HUES64 (cell line): ENCODE measurements around the gene CLIP1.
"Not testable (repeated sequence)": the region's sequence is repeated elsewhere in the genome, so short reads cannot be mapped to it uniquely, and the experiment has no call there.

Experiments used
- H3K27ac ChIP-seq: 2 replicates; pipeline ENCODE4 v1.7.0; 2013; ENCODE audit warnings: low read depth, low read length, inconsistent platforms
- H3K27me3 ChIP-seq: 2 replicates; pipeline ENCODE4 v1.6.1; 2013; ENCODE audit warnings: mild to moderate bottlenecking, low read length; ENCODE audit not compliant: insufficient read depth
- H3K36me3 ChIP-seq: 2 replicates; pipeline ENCODE4 v1.6.1; 2013; ENCODE audit warnings: mild to moderate bottlenecking, low read length; ENCODE audit not compliant: insufficient read depth
- H3K4me1 ChIP-seq: 2 replicates; pipeline ENCODE4 v1.6.1; 2013; ENCODE audit warnings: mild to moderate bottlenecking, low read length, moderate library complexity; ENCODE audit not compliant: insufficient read depth
- H3K4me3 ChIP-seq: 2 replicates; pipeline ENCODE4 v1.5.1; 2013; ENCODE audit warnings: mild to moderate bottlenecking, low read length, moderate library complexity
- H3K9ac ChIP-seq: 2 replicates; pipeline ENCODE4 v1.6.1; 2013; ENCODE audit warnings: mild to moderate bottlenecking, low read depth, low read length
- H3K9me3 ChIP-seq: 2 replicates; pipeline ENCODE4 v1.6.1; 2013; ENCODE audit warnings: low read depth, low read length; ENCODE audit not compliant: insufficient read depth
- WGBS: fragments of 150-250, 120-280 bp; methylation state at CpG from one replicate; pipeline ENCODE4 v1.1.7; 2013; ENCODE audit warnings: missing lambda C conversion rate; 5-methylcytosine and 5-hydroxymethylcytosine counted together

The CLIP1 gene

GRCh38 chr12:122366685-122367475 is 55.6 kb downstream of the CLIP1 start:
- peak overlapping the region; percentile 59 for H3K9ac ChIP-seq
- 72% methylated on average over 3 of the region's 3 CpGs for WGBS
- peak overlapping the region; percentile 89 for H3K27ac ChIP-seq
- peaks cover 12% of the 10 kb centered on the region; the same call in 1 of the 2 replicates for H3K36me3 ChIP-seq
- no peaks in the 10 kb centered on the region for H3K27me3 ChIP-seq
- no peaks in the 10 kb centered on the region for H3K9me3 ChIP-seq
- peaks cover 14% of the 10 kb centered on the region for H3K4me1 ChIP-seq
- no peak overlapping the region for H3K4me3 ChIP-seq

GRCh38 chr12:122365226-122365625 is 57.2 kb downstream of the CLIP1 start:
- 94% methylated on average over 5 of the region's 5 CpGs for WGBS
- Histone ChIP-seq H3K36me3 (peaks cover 18% of the 10 kb centered on the region), H3K4me1 (peaks cover 14% of the 10 kb centered on the region)
- not testable (repeated sequence) for H3K27ac ChIP-seq, H3K9ac ChIP-seq, H3K9me3 ChIP-seq, H3K27me3 ChIP-seq, H3K4me3 ChIP-seq

- Histone ChIP-seq H3K4me1 (peaks cover 14% of the 10 kb centered on the region), H3K9me3 (no peaks in the 10 kb centered on the region), H3K4me3 (no peak overlapping the region), H3K9ac (no peak overlapping the region), H3K27me3 (no peaks in the 10 kb centered on the region), H3K27ac (no peak overlapping the region), H3K36me3 (peaks cover 20% of the 10 kb centered on the region)
- 97% methylated on average over 9 of the region's 9 CpGs for WGBS
Observed at GRCh38 chr12:122363782-122364181, 58.7 kb downstream of the CLIP1 start.

GRCh38 chr12:122362755-122363154 is 59.7 kb downstream of the CLIP1 start:
- no peak overlapping the region for H3K27ac ChIP-seq
- H3K27me3 ChIP-seq, result no peaks in the 10 kb centered on the region
- H3K4me3 ChIP-seq, result no peak overlapping the region
- no peaks in the 10 kb centered on the region for H3K9me3 ChIP-seq
- peaks cover 10% of the 10 kb centered on the region for H3K4me1 ChIP-seq
- no peak overlapping the region for H3K9ac ChIP-seq
- H3K36me3 ChIP-seq, result peaks cover 20% of the 10 kb centered on the region
- 100% methylated on average over 1 of the region's 1 CpG for WGBS

GRCh38 chr12:122358403-122358802 is 64.1 kb downstream of the CLIP1 start:
- not testable (repeated sequence) for H3K9ac ChIP-seq, H3K27ac ChIP-seq, H3K9me3 ChIP-seq, H3K4me1 ChIP-seq, H3K27me3 ChIP-seq, H3K4me3 ChIP-seq
- H3K36me3 ChIP-seq, result peaks cover 36% of the 10 kb centered on the region
- 97% methylated on average over 1 of the region's 2 CpGs for WGBS

- H3K4me3 ChIP-seq, H3K4me1 ChIP-seq, H3K9me3 ChIP-seq, H3K27me3 ChIP-seq, H3K9ac ChIP-seq, H3K27ac ChIP-seq: not testable (repeated sequence)
- WGBS, result 95% methylated on average over 21 of the region's 32 CpGs
- peaks cover 38% of the 10 kb centered on the region for H3K36me3 ChIP-seq
Observed at GRCh38 chr12:122357536-122357935, 64.9 kb downstream of the CLIP1 start.

- H3K4me3 ChIP-seq, H3K4me1 ChIP-seq, H3K9ac ChIP-seq, H3K27me3 ChIP-seq, H3K9me3 ChIP-seq, H3K27ac ChIP-seq: not testable (repeated sequence)
- 95% methylated on average over 27 of the region's 27 CpGs for WGBS
- peaks cover 44% of the 10 kb centered on the region for H3K36me3 ChIP-seq
Observed at GRCh38 chr12:122356991-122357390, 65.5 kb downstream of the CLIP1 start.

- Histone ChIP-seq H3K4me1 (no peaks in the 10 kb centered on the region), H3K9me3 (no peaks in the 10 kb centered on the region), H3K4me3 (no peak overlapping the region), H3K27me3 (no peaks in the 10 kb centered on the region), H3K36me3 (peaks cover 46% of the 10 kb centered on the region), H3K27ac (no peak overlapping the region), H3K9ac (no peak overlapping the region)
- 60% methylated on average over 3 of the region's 3 CpGs for WGBS
Observed at GRCh38 chr12:122356192-122356635, 66.3 kb downstream of the CLIP1 start.

- 95% methylated on average over 11 of the region's 11 CpGs for WGBS
- Histone ChIP-seq H3K9ac (no peak overlapping the region), H3K4me3 (no peak overlapping the region), H3K27ac (no peak overlapping the region), H3K4me1 (no peaks in the 10 kb centered on the region), H3K36me3 (peaks cover 45% of the 10 kb centered on the region), H3K9me3 (no peaks in the 10 kb centered on the region), H3K27me3 (no peaks in the 10 kb centered on the region)
Observed at GRCh38 chr12:122355706-122356105, 66.8 kb downstream of the CLIP1 start.

- no peaks in the 10 kb centered on the region for H3K9me3 ChIP-seq
- 95% methylated on average over 24 of the region's 24 CpGs for WGBS
- H3K36me3 ChIP-seq, result peaks cover 45% of the 10 kb centered on the region
- H3K4me3 ChIP-seq, result no peak overlapping the region
- no peak overlapping the region for H3K27ac ChIP-seq
- H3K4me1 ChIP-seq, result no peaks in the 10 kb centered on the region
- H3K9ac ChIP-seq, result no peak overlapping the region
- H3K27me3 ChIP-seq, result no peaks in the 10 kb centered on the region
Observed at GRCh38 chr12:122354958-122355641, 67.4 kb downstream of the CLIP1 start.

- H3K4me1 ChIP-seq, result no peaks in the 10 kb centered on the region
Observed at GRCh38 chr12:122352394-122352793, 70.1 kb downstream of the CLIP1 start.

More at GRCh38 chr12:122352394-122352793, 70.1 kb downstream of the CLIP1 start:
- Histone ChIP-seq H3K9ac (no peak overlapping the region), H3K4me3 (no peak overlapping the region), H3K36me3 (peaks cover 44% of the 10 kb centered on the region), H3K27ac (no peak overlapping the region), H3K9me3 (no peaks in the 10 kb centered on the region), H3K27me3 (no peaks in the 10 kb centered on the region)
- 96% methylated on average over 8 of the region's 8 CpGs for WGBS
